ENCODE data around the gene CYP4F2. TPM values are rescaled to one million over a fixed set of nuclear protein-coding genes. Genes with fewer than 3 reads are reported as not detected.

The CYP4F2 gene
- total and polyA plus RNA-seq, 2 of the 8 experiments (the other 6 are each of a cell fraction or from before 2014, with no cell fraction given) = not detected

DNA sequence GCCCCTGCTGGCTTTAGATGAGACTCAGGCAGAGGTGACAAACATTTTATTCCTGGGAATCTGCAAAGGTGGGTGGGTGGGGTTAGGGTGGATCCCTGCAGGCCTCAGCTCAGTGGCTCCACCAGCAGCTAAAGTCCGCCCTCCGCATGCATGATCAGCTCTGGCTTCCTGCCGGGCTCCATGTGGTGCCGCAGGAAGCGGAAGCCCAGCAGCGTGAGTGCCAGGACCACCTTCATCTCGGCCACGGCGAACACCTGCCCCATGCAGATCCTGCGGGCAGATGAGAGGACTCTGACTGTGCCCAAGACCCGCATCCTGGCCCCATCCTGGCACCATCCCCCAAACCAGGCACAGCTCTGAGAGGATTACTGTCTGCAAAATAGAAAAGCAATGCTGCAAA is 26.3 kb downstream of the CYP4F2 start:
- H4K91ac ChIP-seq (replicated peaks; ENCODE audit: insufficient read length, low read length) = no peak overlapping the region
- H3K56ac ChIP-seq (replicated peaks; ENCODE audit: insufficient read length, low read depth, low read length) = no peak overlapping the region
- no peak for DNase-seq (ENCODE audit: low read depth in 1 of 2, low spot score in 2 of 2)
- H3K4me3 ChIP-seq (ENCODE audit: extremely low read depth in 1 of 4, insufficient read depth in 2 of 4, low read depth in 3 of 4, low read length in 4 of 4) = no peak overlapping the region
- TF ChIP-seq EP300 (IDR thresholded peaks at IDR 0.05; ENCODE audit: borderline replicate concordance in 1 of 2, low read depth in 2 of 2, low read length in 2 of 2) = no peak
- TF ChIP-seq TBP (IDR thresholded peaks at IDR 0.05; ENCODE audit: low read depth, low read length) = no peak
- H2BK20ac ChIP-seq (ENCODE audit: low read length) = no peak overlapping the region
- no peaks in the 10 kb centered on the region for H3K4me1 ChIP-seq (replicated peaks in 1 of 4; ENCODE audit: control insufficient read depth in 3 of 4, insufficient read depth in 4 of 4, low read length in 3 of 4)
- H3K4me2 ChIP-seq (ENCODE audit: insufficient read depth in 1 of 2, low read depth in 2 of 2, low read length in 2 of 2) = no peak overlapping the region
- no peaks in the 10 kb centered on the region for H3K79me1 ChIP-seq (ENCODE audit: low read depth, low read length)
- no peaks in the 10 kb centered on the region for H3K27me3 ChIP-seq (replicated peaks in 1 of 4; ENCODE audit: control insufficient read depth in 3 of 4, extremely low read depth in 1 of 4, insufficient read depth in 3 of 4, low read length in 3 of 4)
- no peak overlapping the region for H2BK120ac ChIP-seq (replicated peaks; ENCODE audit: low read depth, low read length)
- no peaks in the 10 kb centered on the region for H3K36me3 ChIP-seq (ENCODE audit: control insufficient read depth in 2 of 4, insufficient read depth in 4 of 4, low read length in 3 of 4)
- CTCF ChIA-PET (ENCODE audit: partially characterized antibody) = no interaction called here
- no peak overlapping the region for H2BK5ac ChIP-seq (ENCODE audit: low read depth, low read length)
- no peak for FAIRE-seq
- no peaks in the 10 kb centered on the region for H4K20me1 ChIP-seq (replicated peaks in 1 of 2; ENCODE audit: control insufficient read depth in 1 of 2, insufficient read depth in 2 of 2, low read length in 2 of 2)
- H3K14ac ChIP-seq (ENCODE audit: insufficient read length) = no peak overlapping the region
- H2AK5ac ChIP-seq (ENCODE audit: low read depth, low read length) = no peak overlapping the region
- no peak overlapping the region for H3K4ac ChIP-seq (replicated peaks; ENCODE audit: insufficient read length, low read depth, low read length)
- H3K18ac ChIP-seq (ENCODE audit: extremely low read depth, low read length) = no peak overlapping the region
- no peak overlapping the region for H3K9ac ChIP-seq (replicated peaks in 1 of 4; ENCODE audit: extremely low read depth in 1 of 4, low read depth in 3 of 4, low read length in 3 of 4)
- POLR2A ChIA-PET (ENCODE audit: partially characterized antibody) = no interaction called here
- no peak overlapping the region for H3K23ac ChIP-seq (ENCODE audit: insufficient read length)
- H3K9me3 ChIP-seq (ENCODE audit: insufficient read depth in 2 of 2, low read depth in 1 of 2, low read length in 1 of 2) = peaks cover 43 to 65% of the 10 kb centered on the region in 2 experiments
- no peak overlapping the region for H2BK15ac ChIP-seq (ENCODE audit: low read length)
- 92% methylated on average over 11 of the region's 11 CpGs; no CpG with 5 or more reads in 1 of the 2 experiments for WGBS, 2 experiments (ENCODE audit: extremely low coverage in 1 of 2, insufficient coverage in 1 of 2, insufficient read length in 1 of 2, insufficient replicate concordance in 2 of 2, low coverage in 1 of 2, low lambda C conversion rate in 2 of 2, missing lambda C conversion rate in 1 of 2)
- no peaks in the 10 kb centered on the region for H3K23me2 ChIP-seq (ENCODE audit: low read depth, low read length)
- no peak overlapping the region for H4K5ac ChIP-seq (ENCODE audit: insufficient read length, low read depth, low read length)
- no peak overlapping the region for H3K27ac ChIP-seq (ENCODE audit: low read depth, low read length)
- no peak overlapping the region for H2AFZ ChIP-seq (ENCODE audit: low read length)
- H3K79me2 ChIP-seq (ENCODE audit: control insufficient read depth in 1 of 2, insufficient read depth in 2 of 2, low read length in 2 of 2) = no peaks in the 10 kb centered on the region
- H4K8ac ChIP-seq (ENCODE audit: extremely low read depth, insufficient read depth, low read length) = no peak overlapping the region
- H2BK12ac ChIP-seq (ENCODE audit: low read depth, low read length) = no peak overlapping the region

Data from H1 (cell line).